DOHH2 (cell line): ENCODE data around the gene MAPKAPK2.
A peak's percentile ranks its signal among the peaks of the same experiment; 100 is the strongest.

Experiments
- H3F3A ChIP-seq: fragments of 200-600 bp; sonication (generic), shearing (Covaris generic); 2 replicates; pipeline ENCODE4 v1.6.0; 2016; ENCODE audit warnings: antibody characterized with exemption, mild to moderate bottlenecking; ENCODE audit not compliant: control insufficient read depth, insufficient read depth
- H3K27ac ChIP-seq: fragments of 200-600 bp; sonication (generic); 2 replicates; pipeline ENCODE4 v1.5.1; 2014; ENCODE audit warnings: low read depth, mild to moderate bottlenecking, low read length, moderate library complexity
- H3K27me3 ChIP-seq: fragments of 200-600 bp; sonication (generic); 2 replicates; pipeline ENCODE4 v1.6.1; 2014; ENCODE audit warnings: mild to moderate bottlenecking, low read length, mixed read lengths; ENCODE audit not compliant: control insufficient read depth
- H3K36me3 ChIP-seq: fragments of 200-600 bp; sonication (generic); 2 replicates; pipeline ENCODE4 v1.6.1; 2014; ENCODE audit warnings: mild to moderate bottlenecking, low read length, moderate library complexity, mixed read lengths; ENCODE audit not compliant: control insufficient read depth
- H3K4me1 ChIP-seq: fragments of 200-600 bp; sonication (generic); 2 replicates; pipeline ENCODE4 v1.6.1; 2014; ENCODE audit warnings: mild to moderate bottlenecking, low read length, mixed read lengths; ENCODE audit not compliant: control insufficient read depth
- H3K4me2 ChIP-seq: fragments of 200-600 bp; sonication (generic); 2 replicates; pipeline ENCODE4 v1.6.0; 2014; ENCODE audit warnings: mild to moderate bottlenecking, low read length, moderate library complexity
- H3K4me3 ChIP-seq: fragments of 200-600 bp; sonication (generic); 2 replicates; pipeline ENCODE4 v1.5.1; 2014; ENCODE audit warnings: mild to moderate bottlenecking, low read length, mixed read lengths
- H3K79me2 ChIP-seq: fragments of 200-600 bp; sonication (generic); 2 replicates; pipeline ENCODE4 v1.6.1; 2014; ENCODE audit warnings: mild to moderate bottlenecking, low read length, mixed read lengths; ENCODE audit not compliant: control insufficient read depth
- H3K9me2 ChIP-seq: fragments of 200-600 bp; sonication (generic); replicated peaks from 2 replicates; pipeline ENCODE4 v1.6.1; 2014; ENCODE audit warnings: mild to moderate bottlenecking, low read length, mixed read lengths; ENCODE audit not compliant: control insufficient read depth
- H3K9me3 ChIP-seq: fragments of 200-600 bp; sonication (generic); 2 replicates; pipeline ENCODE4 v1.6.1; 2014; ENCODE audit warnings: antibody characterized with exemption, low read length, mixed read lengths; ENCODE audit not compliant: control insufficient read depth, insufficient read depth
- H4K20me1 ChIP-seq: fragments of 200-600 bp; sonication (generic); 2 replicates; pipeline ENCODE4 v1.6.0; 2014; ENCODE audit warnings: low read depth, mild to moderate bottlenecking, antibody characterized with exemption, low read length, moderate library complexity; ENCODE audit not compliant: control insufficient read depth, insufficient read depth
- EZH2phosphoT487 ChIP-seq: fragments of 200-600 bp; sonication (generic); IDR thresholded peaks from 2 replicates; pipeline ENCODE4 v1.6.1; 2017; ENCODE audit warnings: borderline replicate concordance, mild to moderate bottlenecking, antibody characterized with exemption, low read length, moderate library complexity, mixed read lengths
- TF ChIP-seq, protein P1 (sequence below): fragments of 200-600 bp; sonication (generic); IDR thresholded peaks from one replicate; pipeline ENCODE4 v1.5.1; 2014; ENCODE audit warnings: antibody characterized with exemption, mild to moderate bottlenecking, low read depth, low read length; ENCODE audit not compliant: poor library complexity, severe bottlenecking

The MAPKAPK2 gene

DNA sequence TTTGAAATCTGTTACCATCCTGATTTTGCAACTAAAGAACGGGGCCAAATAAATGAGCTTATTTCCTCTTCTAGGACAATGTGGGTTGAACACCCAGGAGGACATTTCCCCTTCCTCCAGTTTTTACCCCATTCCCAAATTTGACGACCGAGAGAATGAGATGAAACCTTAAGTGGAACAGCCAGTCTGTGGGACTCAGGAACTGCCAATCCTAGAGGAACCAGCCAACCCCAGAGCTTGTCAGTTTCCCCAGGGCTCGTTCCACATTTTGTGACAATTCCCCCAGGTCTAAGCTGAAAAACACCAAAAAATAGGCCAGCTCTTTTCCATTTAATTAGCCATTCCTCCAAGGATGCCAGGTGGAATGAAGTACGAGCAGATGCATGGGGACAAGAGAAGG is 21.3 kb upstream of the MAPKAPK2 start:
- H3K9me2 ChIP-seq, result no peaks in the 10 kb centered on the region
- no peaks in the 10 kb centered on the region for H4K20me1 ChIP-seq
- peak overlapping the region; percentile 68 for H3K4me2 ChIP-seq
- no peak overlapping the region for H3K27ac ChIP-seq
- H3K36me3 ChIP-seq, result no peaks in the 10 kb centered on the region
- no peaks in the 10 kb centered on the region for H3K9me3 ChIP-seq
- peaks cover 39% of the 10 kb centered on the region for H3K27me3 ChIP-seq
- peak overlapping the region; percentile 53 for H3K4me3 ChIP-seq
- no peaks in the 10 kb centered on the region for H3K79me2 ChIP-seq
- H3F3A ChIP-seq, result no peaks in the 10 kb centered on the region
- no peak for TF ChIP-seq EZH2phosphoT487
- TF ChIP-seq, protein P1, sequence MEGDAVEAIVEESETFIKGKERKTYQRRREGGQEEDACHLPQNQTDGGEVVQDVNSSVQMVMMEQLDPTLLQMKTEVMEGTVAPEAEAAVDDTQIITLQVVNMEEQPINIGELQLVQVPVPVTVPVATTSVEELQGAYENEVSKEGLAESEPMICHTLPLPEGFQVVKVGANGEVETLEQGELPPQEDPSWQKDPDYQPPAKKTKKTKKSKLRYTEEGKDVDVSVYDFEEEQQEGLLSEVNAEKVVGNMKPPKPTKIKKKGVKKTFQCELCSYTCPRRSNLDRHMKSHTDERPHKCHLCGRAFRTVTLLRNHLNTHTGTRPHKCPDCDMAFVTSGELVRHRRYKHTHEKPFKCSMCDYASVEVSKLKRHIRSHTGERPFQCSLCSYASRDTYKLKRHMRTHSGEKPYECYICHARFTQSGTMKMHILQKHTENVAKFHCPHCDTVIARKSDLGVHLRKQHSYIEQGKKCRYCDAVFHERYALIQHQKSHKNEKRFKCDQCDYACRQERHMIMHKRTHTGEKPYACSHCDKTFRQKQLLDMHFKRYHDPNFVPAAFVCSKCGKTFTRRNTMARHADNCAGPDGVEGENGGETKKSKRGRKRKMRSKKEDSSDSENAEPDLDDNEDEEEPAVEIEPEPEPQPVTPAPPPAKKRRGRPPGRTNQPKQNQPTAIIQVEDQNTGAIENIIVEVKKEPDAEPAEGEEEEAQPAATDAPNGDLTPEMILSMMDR, result no peak
- H3K4me1 ChIP-seq, result peaks cover 37% of the 10 kb centered on the region

DNA sequence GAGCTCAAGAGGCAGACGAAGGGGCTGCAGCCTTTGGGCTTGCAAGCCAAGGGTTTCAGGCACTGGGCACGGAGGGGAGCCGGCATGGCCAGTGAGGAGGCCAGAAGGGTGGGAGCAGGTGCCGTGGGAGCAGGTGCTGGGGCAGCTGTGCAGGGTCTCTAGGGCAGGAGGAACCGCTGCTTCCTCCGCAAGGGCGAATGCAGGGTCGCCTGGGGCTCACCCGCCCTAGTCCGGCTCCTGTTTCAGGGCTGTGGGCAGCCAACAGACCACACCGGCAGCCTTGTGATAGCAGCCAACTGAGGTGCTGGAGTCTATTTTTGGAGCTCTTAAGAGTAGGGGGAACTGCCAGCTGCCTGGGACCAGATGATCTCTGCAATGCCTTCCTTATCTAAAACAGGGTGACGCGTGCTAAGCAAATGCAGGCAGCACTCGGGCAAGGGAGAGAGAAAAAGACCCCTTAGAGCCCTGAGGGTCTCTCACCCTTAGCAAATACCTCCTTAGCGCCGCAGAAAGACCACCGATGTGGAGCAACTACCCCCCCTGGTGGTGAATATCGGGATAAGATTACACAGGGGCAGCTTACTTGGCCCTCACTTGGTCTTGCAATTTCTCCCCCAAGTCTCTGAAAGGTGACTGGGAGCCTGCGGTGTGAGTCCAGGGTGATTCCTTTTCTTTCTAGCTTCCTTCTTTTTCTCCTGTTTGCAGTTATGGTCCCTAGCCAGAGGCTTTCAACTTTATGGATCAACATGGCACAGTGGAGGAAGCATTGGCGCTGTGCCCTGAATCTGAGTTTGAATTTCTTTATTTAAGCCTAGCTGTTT is 20.7 kb upstream of the MAPKAPK2 start:
- peaks cover 39% of the 10 kb centered on the region for H3K27me3 ChIP-seq
- peak overlapping the region; percentile 53 for H3K4me3 ChIP-seq
- no peaks in the 10 kb centered on the region for H4K20me1 ChIP-seq
- H3F3A ChIP-seq, result no peaks in the 10 kb centered on the region
- H3K36me3 ChIP-seq, result no peaks in the 10 kb centered on the region
- H3K79me2 ChIP-seq, result no peaks in the 10 kb centered on the region
- H3K4me1 ChIP-seq, result peaks cover 35% of the 10 kb centered on the region
- no peaks in the 10 kb centered on the region for H3K9me2 ChIP-seq
- H3K4me2 ChIP-seq, result peak overlapping the region; percentile 68
- TF ChIP-seq, protein P1, result peak; percentile 94
- no peak for TF ChIP-seq EZH2phosphoT487
- no peak overlapping the region for H3K27ac ChIP-seq
- no peaks in the 10 kb centered on the region for H3K9me3 ChIP-seq

DNA sequence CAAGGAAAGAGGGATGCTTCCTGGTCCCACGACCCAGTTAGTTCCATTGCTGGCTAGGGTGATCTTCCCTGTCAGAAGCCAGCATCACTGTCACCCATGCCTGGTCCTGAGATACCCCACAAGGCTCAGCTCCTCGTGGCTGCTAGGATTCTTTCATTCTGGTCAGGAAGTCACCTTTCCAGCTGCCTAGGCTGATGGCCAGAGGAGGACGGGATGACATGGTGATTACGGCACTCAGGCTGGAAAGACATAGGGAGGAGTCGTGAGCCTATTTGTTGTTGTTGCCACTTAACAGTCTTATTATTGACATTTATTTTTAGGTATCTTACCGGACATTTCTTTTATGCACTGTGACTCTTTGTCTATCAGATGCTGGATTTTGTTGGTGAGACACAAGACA is 20.0 kb upstream of the MAPKAPK2 start:
- Histone ChIP-seq H3K4me2 (peak overlapping the region; percentile 68; the same call in 1 of the 2 replicates), H3K9me3 (no peaks in the 10 kb centered on the region), H3K27me3 (peaks cover 39% of the 10 kb centered on the region), H3K4me3 (no peak overlapping the region), H3K27ac (no peak overlapping the region), H3K9me2 (no peaks in the 10 kb centered on the region), H3K79me2 (no peaks in the 10 kb centered on the region), H4K20me1 (no peaks in the 10 kb centered on the region), H3K36me3 (no peaks in the 10 kb centered on the region), H3F3A (no peaks in the 10 kb centered on the region), H3K4me1 (peaks cover 30% of the 10 kb centered on the region)
- no peak for TF ChIP-seq EZH2phosphoT487
- TF ChIP-seq, protein P1, result no peak
